IMR-90 (cell line): Measurements from ENCODE around the gene APOL3. TPM values are rescaled to one million over a fixed set of nuclear protein-coding genes. Genes with fewer than 3 reads are reported as not detected.

ENCODE experiments used
- ATAC-seq: fragments of 200-7000 bp; cut with Tn5 transposase; 2 replicates; pipeline ENCODE4 v1.9.1; 2020; ENCODE audit warnings: low read depth, mild to moderate bottlenecking, moderate library complexity
- BruUV-seq: library from RNA; stranded (reverse); fragments of 400-500 nt; replicated peaks from 2 replicates; lab custom pipeline; 2021; lab: Mats Ljungman, UMichigan
- CTCF ChIA-PET: fragments of 300-600 bp; formaldehyde crosslinking; extraction: SDS; loops from one replicate; lab custom pipeline; 2021; ENCODE audit warnings: antibody characterized with exemption; lab: Yijun Ruan, JAX
- POLR2A ChIA-PET: fragments of 300-600 bp; sonication (Branson Sonifier 250); formaldehyde crosslinking; loops from one replicate; lab custom pipeline; 2022; ENCODE audit warnings: antibody characterized with exemption; ENCODE audit not compliant: unreplicated experiment; lab: Charles Lee
- DNase-seq: peaks from one replicate; pipeline ENCODE4 v3.0.0; 2013
- H2AFZ ChIP-seq: replicated peaks from 2 replicates; pipeline ENCODE3; 2013; ENCODE audit warnings: low read length, mild to moderate bottlenecking; ENCODE audit not compliant: poor library complexity
- H2AK5ac ChIP-seq: 2 replicates; pipeline ENCODE4 v1.6.1; 2013; ENCODE audit warnings: low read depth, low read length, inconsistent platforms
- H2AK9ac ChIP-seq: replicated peaks from 2 replicates; pipeline ENCODE3; 2013; ENCODE audit warnings: mild to moderate bottlenecking, low read depth, low read length, moderate library complexity; ENCODE audit not compliant: poor library complexity
- H2BK120ac ChIP-seq: 2 replicates; pipeline ENCODE4 v1.6.1; 2013; ENCODE audit warnings: low read depth, low read length, inconsistent platforms
- H2BK15ac ChIP-seq: 3 replicates; pipeline ENCODE4 v1.6.1; 2013; ENCODE audit warnings: low read depth, low read length, inconsistent platforms
- H2BK20ac ChIP-seq: 2 replicates; pipeline ENCODE4 v1.6.1; 2013; ENCODE audit warnings: low read depth, mild to moderate bottlenecking, inconsistent platforms, low read length, moderate library complexity
- H2BK5ac ChIP-seq: 2 replicates; pipeline ENCODE4 v1.6.1; 2013; ENCODE audit warnings: mild to moderate bottlenecking, low read depth, low read length, inconsistent platforms; ENCODE audit not compliant: poor library complexity, severe bottlenecking
- H3K14ac ChIP-seq: replicated peaks from 2 replicates; pipeline ENCODE4 v1.6.1; 2013; ENCODE audit warnings: low read depth, low read length, inconsistent platforms
- H3K18ac ChIP-seq: 2 replicates; pipeline ENCODE4 v1.6.1; 2013; ENCODE audit warnings: low read depth, low read length, control low read depth
- H3K23ac ChIP-seq: 2 replicates; pipeline ENCODE4 v1.6.1; 2013; ENCODE audit warnings: low read depth, low read length, inconsistent platforms
- H3K27ac ChIP-seq: 2 replicates; pipeline ENCODE4 v1.5.1; 2013; ENCODE audit warnings: mild to moderate bottlenecking, control low read depth, low read length; ENCODE audit not compliant: insufficient read depth
- H3K27me3 ChIP-seq: 2 replicates; pipeline ENCODE4 v1.6.1; 2013; ENCODE audit warnings: low read length; ENCODE audit not compliant: control insufficient read depth, insufficient read depth
- H3K36me3 ChIP-seq: 2 replicates; pipeline ENCODE4 v1.6.1; 2013; ENCODE audit warnings: low read length, mixed read lengths; ENCODE audit not compliant: control insufficient read depth, insufficient read depth
- H3K4ac ChIP-seq: 2 replicates; pipeline ENCODE4 v1.6.1; 2013; ENCODE audit warnings: low read depth, low read length, inconsistent platforms
- H3K4me1 ChIP-seq: 2 replicates; pipeline ENCODE4 v1.6.1; 2013; ENCODE audit warnings: low read length, mixed read lengths; ENCODE audit not compliant: control insufficient read depth, insufficient read depth
- H3K4me2 ChIP-seq: 2 replicates; pipeline ENCODE4 v1.6.1; 2013; ENCODE audit warnings: low read depth, mild to moderate bottlenecking, control low read depth, low read length, moderate library complexity
- H3K4me3 ChIP-seq: 2 replicates; pipeline ENCODE4 v1.5.1; 2013; ENCODE audit warnings: low read depth, mild to moderate bottlenecking, control low read depth, low read length, moderate library complexity; ENCODE audit not compliant: insufficient read depth
- H3K56ac ChIP-seq: 2 replicates; pipeline ENCODE4 v1.6.1; 2013; ENCODE audit warnings: low read length, inconsistent platforms; ENCODE audit not compliant: insufficient read depth; ENCODE audit errors: extremely low read depth
- H3K79me1 ChIP-seq, 2 experiments: 2 replicates each; pipeline ENCODE4 v1.6.1; 2013; ENCODE audit warnings: low read length in 2 of 2, inconsistent platforms in 1 of 2, low read depth in 1 of 2
- H3K9ac ChIP-seq: 2 replicates; pipeline ENCODE4 v1.6.1; 2013; ENCODE audit warnings: low read depth, low read length, control low read depth
- H3K9me1 ChIP-seq: 2 replicates; pipeline ENCODE4 v1.6.1; 2013; ENCODE audit warnings: low read length, inconsistent platforms; ENCODE audit not compliant: insufficient read depth
- H3K9me3 ChIP-seq: 2 replicates; pipeline ENCODE4 v1.6.1; 2013; ENCODE audit warnings: low read length; ENCODE audit not compliant: control insufficient read depth, insufficient read depth
- H4K20me1 ChIP-seq: 2 replicates; pipeline ENCODE4 v1.6.1; 2013; ENCODE audit warnings: low read length, inconsistent platforms; ENCODE audit not compliant: insufficient read depth
- H4K5ac ChIP-seq: 2 replicates; pipeline ENCODE4 v1.6.1; 2013; ENCODE audit warnings: mild to moderate bottlenecking, low read depth, low read length, control low read depth
- H4K8ac ChIP-seq, 2 experiments: 2 replicates each; pipeline ENCODE4 v1.6.1; 2013; ENCODE audit warnings: low read depth in 2 of 2, low read length in 2 of 2, control low read depth in 1 of 2, inconsistent platforms in 1 of 2
- H4K91ac ChIP-seq: 2 replicates; pipeline ENCODE4 v1.6.1; 2013; ENCODE audit warnings: low read depth, low read length, inconsistent platforms; ENCODE audit not compliant: insufficient read depth
- FOS ChIP-seq: fragments of 150-350 bp; IDR thresholded peaks from 2 replicates; pipeline ENCODE4 v1.6.1; 2016; ENCODE audit warnings: low read depth, low read length
- MAZ ChIP-seq: IDR thresholded peaks from 2 replicates; pipeline ENCODE4 v1.6.1; 2012; ENCODE audit warnings: low read depth, mild to moderate bottlenecking, low read length, improper control_type of control experiment, moderate library complexity, borderline replicate concordance
- WGBS, 2 experiments: methylation state at CpG; one replicate each; pipeline versions ENCODE4 v1.1.5 to v1.1.7; 2013; ENCODE audit warnings: missing lambda C conversion rate in 2 of 2; ENCODE audit not compliant: insufficient read length in 1 of 2; ENCODE audit errors: extremely low coverage in 2 of 2; 5-methylcytosine and 5-hydroxymethylcytosine counted together
- dilution Hi-C: fragments of 300-500 bp; cut with HindIII; formaldehyde crosslinking; loops from one replicate; pipeline ENCODE4 v1.14.3; 2018; ENCODE audit warnings: low sequenced_read_pairs; ENCODE audit not compliant: unreplicated experiment
- in situ Hi-C: fragments of 300-500 bp; cut with MboI; formaldehyde crosslinking; loops from 3 replicates; pipeline ENCODE4 v1.14.3; 2019; ENCODE audit warnings: low sequenced_read_pairs, inconsistent platforms, mixed read lengths
- intact Hi-C: fragments of 100-400 bp; cut with micrococcal nuclease; formaldehyde crosslinking; loops from 2 replicates; pipeline ENCODE4 v1.10.0; 2022
- polyA plus RNA-seq, 3 experiments: library from polyadenylated mRNA; depleted of rRNA; stranded (reverse); fragments of >200 nt; gene quantifications; 2 replicates each; pipeline ENCODE4 v1.2.3, GENCODE V29; 2012; ENCODE audit warnings: low replicate concordance in 1 of 3
- total RNA-seq: library from RNA; depleted of rRNA; stranded (reverse); fragments of >200 nt; gene quantifications from 2 replicates; pipeline ENCODE4 v1.2.3, GENCODE V29; 2012
- TF ChIP-seq, protein P1 (sequence below): fragments of 150-350 bp; IDR thresholded peaks from 2 replicates; pipeline ENCODE4 v1.6.1; 2016; ENCODE audit warnings: low read depth, mild to moderate bottlenecking, low read length, moderate library complexity, borderline replicate concordance

The APOL3 gene
- total and polyA plus RNA-seq, 2 of the 4 experiments (the other 2 are of a cell fraction) = 1.4 to 2.3 TPM

GRCh38 chr22:36175892-36176291 is 15.3 kb upstream of the APOL3 start (continued):
- TF ChIP-seq, protein P1, sequence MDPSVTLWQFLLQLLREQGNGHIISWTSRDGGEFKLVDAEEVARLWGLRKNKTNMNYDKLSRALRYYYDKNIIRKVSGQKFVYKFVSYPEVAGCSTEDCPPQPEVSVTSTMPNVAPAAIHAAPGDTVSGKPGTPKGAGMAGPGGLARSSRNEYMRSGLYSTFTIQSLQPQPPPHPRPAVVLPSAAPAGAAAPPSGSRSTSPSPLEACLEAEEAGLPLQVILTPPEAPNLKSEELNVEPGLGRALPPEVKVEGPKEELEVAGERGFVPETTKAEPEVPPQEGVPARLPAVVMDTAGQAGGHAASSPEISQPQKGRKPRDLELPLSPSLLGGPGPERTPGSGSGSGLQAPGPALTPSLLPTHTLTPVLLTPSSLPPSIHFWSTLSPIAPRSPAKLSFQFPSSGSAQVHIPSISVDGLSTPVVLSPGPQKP = no peak
- TF ChIP-seq MAZ = no peak

DNA sequence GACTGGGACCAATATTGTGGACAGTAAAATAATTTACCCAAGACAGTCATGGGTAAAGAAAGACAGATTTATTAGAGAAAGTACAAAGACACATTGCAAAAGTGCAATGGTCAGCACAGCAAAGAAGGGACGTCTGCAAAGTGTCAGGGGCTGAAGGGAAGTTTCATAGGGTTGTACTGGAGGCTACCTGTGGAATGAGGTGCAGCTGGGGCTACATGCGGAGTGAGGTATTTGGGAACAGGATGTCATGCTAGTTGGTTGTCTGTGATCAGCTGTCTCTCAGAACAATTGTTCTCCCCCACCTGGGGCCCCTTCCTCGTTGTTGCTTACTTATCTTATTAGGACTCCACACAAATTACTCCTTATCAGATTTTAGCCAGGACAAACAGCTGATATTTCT is 11.4 kb upstream of the APOL3 start:
- no peak overlapping the region for H3K56ac ChIP-seq
- no peak overlapping the region for H3K14ac ChIP-seq
- no peak overlapping the region for H2BK20ac ChIP-seq
- H3K4ac ChIP-seq = no peak overlapping the region
- H3K36me3 ChIP-seq = no peaks in the 10 kb centered on the region
- no peaks in the 10 kb centered on the region for H4K20me1 ChIP-seq
- no peak overlapping the region for H2AK5ac ChIP-seq
- H3K9me1 ChIP-seq = no peaks in the 10 kb centered on the region
- no peak for DNase-seq
- no peak overlapping the region for H3K23ac ChIP-seq
- H3K27ac ChIP-seq = no peak overlapping the region
- no peak overlapping the region for H3K9ac ChIP-seq
- TF ChIP-seq FOS = no peak
- H4K8ac ChIP-seq = no peak overlapping the region
- intact Hi-C loops (no loop called here), dilution Hi-C loops (no loop called here), in situ Hi-C loops (no loop called here)
- H2AK9ac ChIP-seq = no peak overlapping the region
- H3K27me3 ChIP-seq = peaks cover 16% of the 10 kb centered on the region
- ChIA-PET POLR2A (no interaction called here), CTCF (no interaction called here)
- no peaks in the 10 kb centered on the region for H3K4me1 ChIP-seq
- no peak overlapping the region for H3K18ac ChIP-seq
- ATAC-seq = no peak
- no peak overlapping the region for H2BK5ac ChIP-seq
- H2AFZ ChIP-seq = no peak overlapping the region
- H2BK15ac ChIP-seq = no peak overlapping the region
- no peak overlapping the region for H4K91ac ChIP-seq
- no TSS peak for BruUV-seq
- no peak overlapping the region for H3K4me3 ChIP-seq
- H3K79me1 ChIP-seq = no peaks in the 10 kb centered on the region
- no peak overlapping the region for H4K5ac ChIP-seq
- no peak overlapping the region for H2BK120ac ChIP-seq
- no peak overlapping the region for H3K4me2 ChIP-seq
- no peaks in the 10 kb centered on the region for H3K9me3 ChIP-seq
- 24% methylated on average over 2 of the region's 3 CpGs; no CpG with 5 or more reads in 1 of the 2 experiments for WGBS, 2 experiments
